Activated CD8-positive, alpha-beta memory T cell treated with anti-CD3 and anti-CD28 coated beads, Interleukin-2, amount 50 U/mL, for 1 hour (primary cell): ENCODE data around the gene LY6G6C.
"Not testable (repeated sequence)": the region's sequence is repeated elsewhere in the genome, so short reads cannot be mapped to it uniquely, and the experiment has no call there.

Source experiments
- DNase-seq: peaks from one replicate; pipeline ENCODE4 v3.0.0-alpha.2; 2020; ENCODE audit errors: extremely low read depth

The LY6G6C gene

GRCh38 chr6:31727034-31727716 is 5.6 kb upstream of the LY6G6C start:
- no peak for DNase-seq

GRCh38 chr6:31725502-31726350 is 4.2 kb upstream of the LY6G6C start:
- no peak for DNase-seq

GRCh38 chr6:31723980-31724691 is 2.6 kb upstream of the LY6G6C start:
- DNase-seq, result no peak

GRCh38 chr6:31723245-31723979 is 1.9 kb upstream of the LY6G6C start, which contains the start of gene MPIG6B:
TSS of gene MPIG6B (plus strand) at chr6:31723373. CDS start at chr6:31723384, 11 bp downstream.
- DNase-seq, result no peak

- no peak for DNase-seq
Measured at GRCh38 chr6:31722173-31722572, 627 bp upstream of the LY6G6C start.

GRCh38 chr6:31720196-31720770 is 1.3 kb downstream of the LY6G6C start:
- DNase-seq, result no peak

GRCh38 chr6:31719001-31719400 is 2.5 kb downstream of the LY6G6C start:
- no peak for DNase-seq

- no peak for DNase-seq
Measured at GRCh38 chr6:31718265-31718664, 3.3 kb downstream of the LY6G6C start.

GRCh38 chr6:31717499-31718222 is 3.9 kb downstream of the LY6G6C start:
- no peak for DNase-seq

GRCh38 chr6:31715022-31715958 is 6.3 kb downstream of the LY6G6C start, which contains the start of gene LY6G6D:
TSS of gene LY6G6D (plus strand) at chr6:31715348. CDS start at chr6:31715356, 8 bp downstream.
- DNase-seq, result no peak

- DNase-seq, result no peak
Measured at GRCh38 chr6:31713991-31714684, 7.4 kb downstream of the LY6G6C start.

GRCh38 chr6:31713465-31713864 is 8.1 kb downstream of the LY6G6C start:
- no peak for DNase-seq

GRCh38 chr6:31712296-31712695 is 9.2 kb downstream of the LY6G6C start:
- no peak for DNase-seq

GRCh38 chr6:31711233-31711632 is 10.3 kb downstream of the LY6G6C start:
- DNase-seq, result no peak

GRCh38 chr6:31710523-31711219 is 10.9 kb downstream of the LY6G6C start:
- no peak for DNase-seq

GRCh38 chr6:31709157-31709556 is 12.4 kb downstream of the LY6G6C start:
- DNase-seq, result not testable (repeated sequence)

GRCh38 chr6:31708224-31708623 is 13.3 kb downstream of the LY6G6C start:
- DNase-seq, result no peak

- no peak for DNase-seq
Measured at GRCh38 chr6:31707701-31708100, 13.8 kb downstream of the LY6G6C start.
